ENCODE measurements around the gene AHCYL2.
"Not testable (repeated sequence)": the region's sequence is repeated elsewhere in the genome, so short reads cannot be mapped to it uniquely, and the experiment has no call there.

Gene AHCYL2

GRCh38 chr7:129439963-129440625 lies 215.3 kb downstream of the AHCYL2 start:
- ATAC-seq (ENCODE audit: low read depth) (no peak), DNase-seq (ENCODE audit: low spot score in 2 of 2) (no peak)
- Mint-ChIP-seq H3K27ac (no peak overlapping the region), H3K27me3 (peaks cover 7% of the 10 kb centered on the region), H3K36me3 (no peaks in the 10 kb centered on the region), H3K4me1 (peaks cover 2% of the 10 kb centered on the region), H3K9me3 (no peaks in the 10 kb centered on the region), H3K4me3 (no peak overlapping the region)

GRCh38 chr7:129443612-129444011 lies 218.8 kb downstream of the AHCYL2 start:
- H3K4me1 Mint-ChIP-seq = no peaks in the 10 kb centered on the region
- H3K36me3 Mint-ChIP-seq = no peaks in the 10 kb centered on the region
- DNase-seq (ENCODE audit: low spot score in 2 of 2) (no peak), ATAC-seq (ENCODE audit: low read depth) (no peak)
- no peak overlapping the region for H3K27ac Mint-ChIP-seq
- H3K4me3 Mint-ChIP-seq = no peak overlapping the region
- peaks cover under 1% of the 10 kb centered on the region for H3K9me3 Mint-ChIP-seq
- H3K27me3 Mint-ChIP-seq = no peaks in the 10 kb centered on the region

- H3K27ac Mint-ChIP-seq; H3K4me3 Mint-ChIP-seq; DNase-seq (ENCODE audit: low spot score in 2 of 2); H3K27me3 Mint-ChIP-seq; H3K4me1 Mint-ChIP-seq; ATAC-seq (ENCODE audit: low read depth); H3K9me3 Mint-ChIP-seq; H3K36me3 Mint-ChIP-seq: not testable (repeated sequence)
Measured at GRCh38 chr7:129444776-129445175, 219.9 kb downstream of the AHCYL2 start.

GRCh38 chr7:129446925-129447324 lies 222.1 kb downstream of the AHCYL2 start:
- H3K9me3 Mint-ChIP-seq; H3K4me1 Mint-ChIP-seq; H3K27ac Mint-ChIP-seq; DNase-seq (ENCODE audit: low spot score in 2 of 2); H3K4me3 Mint-ChIP-seq; ATAC-seq (ENCODE audit: low read depth); H3K27me3 Mint-ChIP-seq; H3K36me3 Mint-ChIP-seq: not testable (repeated sequence)

GRCh38 chr7:129447445-129447844 lies 222.6 kb downstream of the AHCYL2 start:
- H3K27me3 Mint-ChIP-seq; H3K36me3 Mint-ChIP-seq; DNase-seq (ENCODE audit: low spot score in 2 of 2); ATAC-seq (ENCODE audit: low read depth); H3K4me3 Mint-ChIP-seq; H3K9me3 Mint-ChIP-seq; H3K27ac Mint-ChIP-seq; H3K4me1 Mint-ChIP-seq: not testable (repeated sequence)

GRCh38 chr7:129448608-129449007 lies 223.8 kb downstream of the AHCYL2 start:
- not testable (repeated sequence) for H3K36me3 Mint-ChIP-seq; DNase-seq (ENCODE audit: low spot score in 2 of 2); H3K27me3 Mint-ChIP-seq; H3K4me1 Mint-ChIP-seq; ATAC-seq (ENCODE audit: low read depth); H3K4me3 Mint-ChIP-seq; H3K9me3 Mint-ChIP-seq; H3K27ac Mint-ChIP-seq

- Mint-ChIP-seq H3K36me3 (no peaks in the 10 kb centered on the region), H3K4me3 (no peak overlapping the region)
Measured at GRCh38 chr7:129450295-129450694, 225.5 kb downstream of the AHCYL2 start.

GRCh38 chr7:129452589-129453231 lies 227.9 kb downstream of the AHCYL2 start:
- Mint-ChIP-seq H3K9me3 (peaks cover 3% of the 10 kb centered on the region), H3K4me1 (no peaks in the 10 kb centered on the region), H3K27me3 (no peaks in the 10 kb centered on the region), H3K4me3 (no peak overlapping the region), H3K36me3 (no peaks in the 10 kb centered on the region), H3K27ac (no peak overlapping the region)
- no peak for ATAC-seq (ENCODE audit: low read depth)
- DNase-seq (ENCODE audit: low spot score in 2 of 2) = no peak

More at GRCh38 chr7:129450295-129450694, 225.5 kb downstream of the AHCYL2 start:
- Mint-ChIP-seq H3K27ac (no peak overlapping the region), H3K27me3 (no peaks in the 10 kb centered on the region), H3K9me3 (peaks cover 3% of the 10 kb centered on the region), H3K4me1 (no peaks in the 10 kb centered on the region)
- DNase-seq (ENCODE audit: low spot score in 2 of 2) = no peak
- no peak for ATAC-seq (ENCODE audit: low read depth)

GRCh38 chr7:129453510-129454248 lies 228.8 kb downstream of the AHCYL2 start:
- no peak for DNase-seq (ENCODE audit: low spot score in 2 of 2)

GRCh38 chr7:129454249-129454551 lies 229.4 kb downstream of the AHCYL2 start:
- DNase-seq (ENCODE audit: low spot score in 2 of 2) (no peak), ATAC-seq (ENCODE audit: low read depth) (no peak)
- Mint-ChIP-seq H3K36me3 (no peaks in the 10 kb centered on the region), H3K4me1 (no peaks in the 10 kb centered on the region), H3K9me3 (no peaks in the 10 kb centered on the region), H3K27me3 (no peaks in the 10 kb centered on the region), H3K4me3 (no peak overlapping the region), H3K27ac (no peak overlapping the region)

More at GRCh38 chr7:129453510-129454248, 228.8 kb downstream of the AHCYL2 start:
- Mint-ChIP-seq H3K9me3 (peaks cover 2% of the 10 kb centered on the region), H3K36me3 (no peaks in the 10 kb centered on the region), H3K4me3 (no peak overlapping the region), H3K27ac (no peak overlapping the region), H3K4me1 (no peaks in the 10 kb centered on the region), H3K27me3 (no peaks in the 10 kb centered on the region)
- no peak for ATAC-seq (ENCODE audit: low read depth)

- DNase-seq (ENCODE audit: low spot score in 2 of 2) = no peak
- H3K9me3 Mint-ChIP-seq = no peaks in the 10 kb centered on the region
- no peaks in the 10 kb centered on the region for H3K4me1 Mint-ChIP-seq
- no peak overlapping the region for H3K4me3 Mint-ChIP-seq
- H3K27me3 Mint-ChIP-seq = no peaks in the 10 kb centered on the region
- no peak overlapping the region for H3K27ac Mint-ChIP-seq
- ATAC-seq (ENCODE audit: low read depth) = no peak
- H3K36me3 Mint-ChIP-seq = no peaks in the 10 kb centered on the region
Measured at GRCh38 chr7:129456421-129456820, 231.6 kb downstream of the AHCYL2 start.

GRCh38 chr7:129457101-129457500 lies 232.3 kb downstream of the AHCYL2 start:
- ATAC-seq (ENCODE audit: low read depth) (no peak), DNase-seq (ENCODE audit: low spot score in 2 of 2) (no peak)
- no peaks in the 10 kb centered on the region for H3K9me3 Mint-ChIP-seq
- H3K4me3 Mint-ChIP-seq = no peak overlapping the region
- H3K4me1 Mint-ChIP-seq = no peaks in the 10 kb centered on the region
- H3K36me3 Mint-ChIP-seq = no peaks in the 10 kb centered on the region
- H3K27ac Mint-ChIP-seq = no peak overlapping the region
- no peaks in the 10 kb centered on the region for H3K27me3 Mint-ChIP-seq

- ATAC-seq (ENCODE audit: low read depth) = no peak
- no peak for DNase-seq (ENCODE audit: low spot score in 2 of 2)
- Mint-ChIP-seq H3K4me1 (no peaks in the 10 kb centered on the region), H3K36me3 (no peaks in the 10 kb centered on the region), H3K27ac (no peak overlapping the region), H3K27me3 (no peaks in the 10 kb centered on the region), H3K4me3 (no peak overlapping the region), H3K9me3 (no peaks in the 10 kb centered on the region)
Measured at GRCh38 chr7:129458171-129458570, 233.3 kb downstream of the AHCYL2 start.

- H3K27me3 Mint-ChIP-seq = no peaks in the 10 kb centered on the region
- no peak overlapping the region for H3K27ac Mint-ChIP-seq
- DNase-seq (ENCODE audit: low spot score in 2 of 2) (no peak), ATAC-seq (ENCODE audit: low read depth) (no peak)
- H3K4me3 Mint-ChIP-seq = no peak overlapping the region
- no peaks in the 10 kb centered on the region for H3K9me3 Mint-ChIP-seq
- no peaks in the 10 kb centered on the region for H3K4me1 Mint-ChIP-seq
- H3K36me3 Mint-ChIP-seq = no peaks in the 10 kb centered on the region
Measured at GRCh38 chr7:129461809-129462208, 237.0 kb downstream of the AHCYL2 start.

All from memory B cell (primary cell).